ENCODE results near the gene KREMEN1. TPM values are rescaled to one million over a fixed set of nuclear protein-coding genes. Genes with fewer than 3 reads are reported as not detected.

KREMEN1 gene
- total and polyA plus RNA-seq, 8 donors = 5.4 to 34.5 (median 11.6) TPM

DNA sequence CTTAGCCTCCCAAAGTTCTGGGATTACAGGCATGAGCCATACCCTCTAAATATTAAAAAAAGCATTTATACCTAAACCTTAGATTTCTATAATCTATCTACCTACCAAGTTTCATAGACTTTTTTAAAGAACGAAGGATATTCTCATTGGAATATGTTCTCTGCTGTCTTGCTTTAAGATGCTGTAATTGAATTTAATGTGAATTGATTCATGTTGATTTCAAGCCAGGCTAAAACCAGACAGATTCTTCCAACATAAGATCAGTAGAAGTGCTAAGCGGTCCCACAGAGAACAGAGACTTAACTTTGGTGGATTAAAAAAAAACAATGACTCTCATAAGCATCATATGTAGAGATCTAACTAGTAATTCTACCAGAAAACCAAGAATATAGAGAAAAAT lies 14.2 kb downstream of the KREMEN1 start:
- H3K27me3 ChIP-seq = no peaks in the 10 kb centered on the region
- TF ChIP-seq CTCF (IDR thresholded peaks at IDR 0.05) (no peak), EP300 (IDR thresholded peaks at IDR 0.05) (no peak), POLR2A (IDR thresholded peaks at IDR 0.05) (no peak), POLR2AphosphoS5 (IDR thresholded peaks at IDR 0.05) (no peak)
- whole genome bisulfite sequencing, 5 donors = 91 to 96% (median 94%) methylated on average over 2 of the region's 2 CpGs
- H3K27ac ChIP-seq = no peak overlapping the region
- DNase-seq = no peak
- intact Hi-C loops (cut with DNase I; ENCODE audit: low total_unique reads) = no loop called here
- no peaks in the 10 kb centered on the region for H3K9me3 ChIP-seq
- H3K36me3 ChIP-seq = no peaks in the 10 kb centered on the region
- H3K4me3 ChIP-seq = no peak overlapping the region
- H3K4me1 ChIP-seq = peaks cover 13 to 36% (median 30%) of the 10 kb centered on the region in 4 donors

- no peaks in the 10 kb centered on the region for H3K36me3 ChIP-seq
- no peaks in the 10 kb centered on the region for H3K27me3 ChIP-seq
- WGBS, 5 donors = 91 to 98% (median 93%) methylated on average over 3 of the region's 3 CpGs
- no peaks in the 10 kb centered on the region for H3K9me3 ChIP-seq
- H3K27ac ChIP-seq = peak overlapping the region in 2 of 5 donors; percentile 26 to 53
- H3K4me3 ChIP-seq = no peak overlapping the region
- TF ChIP-seq POLR2A (IDR thresholded peaks at IDR 0.05) (no peak), CTCF (IDR thresholded peaks at IDR 0.05) (no peak), EP300 (IDR thresholded peaks at IDR 0.05) (no peak), POLR2AphosphoS5 (IDR thresholded peaks at IDR 0.05) (no peak)
- intact Hi-C loops (cut with DNase I; ENCODE audit: low total_unique reads) = no loop called here
- no peak for DNase-seq
- peaks cover 18 to 43% (median 39%) of the 10 kb centered on the region in 4 donors for H3K4me1 ChIP-seq
Measured at GRCh38 chr22:29088809-29089208, 16.0 kb downstream of the KREMEN1 start.

- TF ChIP-seq EP300 (IDR thresholded peaks at IDR 0.05) (no peak), POLR2A (IDR thresholded peaks at IDR 0.05) (no peak), POLR2AphosphoS5 (IDR thresholded peaks at IDR 0.05) (no peak), CTCF (IDR thresholded peaks at IDR 0.05) (no peak)
- 30 to 56% (median 46%) methylated on average over 3 of the region's 3 CpGs for WGBS, 5 donors
- no peaks in the 10 kb centered on the region for H3K36me3 ChIP-seq
- no peak overlapping the region for H3K4me3 ChIP-seq
- H3K27me3 ChIP-seq = no peaks in the 10 kb centered on the region
- intact Hi-C loops (cut with DNase I; ENCODE audit: low total_unique reads) = no loop called here
- DNase-seq = no peak
- H3K4me1 ChIP-seq = peaks cover 18 to 48% (median 42%) of the 10 kb centered on the region in 4 donors
- H3K9me3 ChIP-seq = no peaks in the 10 kb centered on the region
- H3K27ac ChIP-seq = peak overlapping the region in 3 of 5 donors; percentile 26 to 57 (median 53)
Measured at GRCh38 chr22:29089507-29089906, 16.7 kb downstream of the KREMEN1 start.

GRCh38 chr22:29090039-29090438 lies 17.2 kb downstream of the KREMEN1 start:
- H3K36me3 ChIP-seq = peaks cover 0 to 3% (median under 1%) of the 10 kb centered on the region in 4 donors
- intact Hi-C loops (cut with DNase I; ENCODE audit: low total_unique reads) = no loop called here
- H3K27me3 ChIP-seq = no peaks in the 10 kb centered on the region
- H3K4me1 ChIP-seq = peaks cover 18 to 48% (median 42%) of the 10 kb centered on the region in 4 donors
- H3K27ac ChIP-seq = peak overlapping the region in 3 of 5 donors; percentile 26 to 55 (median 53)
- H3K4me3 ChIP-seq = no peak overlapping the region
- 21 to 51% (median 26%) methylated on average over 3 of the region's 3 CpGs for WGBS, 5 donors
- no peak for DNase-seq
- no peaks in the 10 kb centered on the region for H3K9me3 ChIP-seq
- TF ChIP-seq CTCF (IDR thresholded peaks at IDR 0.05) = no peak
- TF ChIP-seq POLR2AphosphoS5 (IDR thresholded peaks at IDR 0.05) = no peak
- TF ChIP-seq POLR2A (IDR thresholded peaks at IDR 0.05) = no peak
- TF ChIP-seq EP300 (IDR thresholded peaks at IDR 0.05) = no peak
